ENCODE measurements around the gene ZNG1C.
"Not testable (repeated sequence)": the region's sequence is repeated elsewhere in the genome, so short reads cannot be mapped to it uniquely, and the experiment has no call there.

The ZNG1C gene

GRCh38 chr9:68338000-68338399, 96.2 kb downstream of the ZNG1C start:
- H3K27ac ChIP-seq (ENCODE audit: low read depth, low read length); H3K79me1 ChIP-seq (ENCODE audit: low read length); H4K12ac ChIP-seq (ENCODE audit: low read depth, low read length); H3K4me3 ChIP-seq (ENCODE audit: low read depth, low read length); H2AK5ac ChIP-seq (ENCODE audit: low read length); H3K23ac ChIP-seq (ENCODE audit: low read length); H2BK12ac ChIP-seq (ENCODE audit: low read length); H3K79me2 ChIP-seq (ENCODE audit: control insufficient read depth, insufficient read depth, low read length, poor library complexity); H3K18ac ChIP-seq (ENCODE audit: low read length); H4K91ac ChIP-seq (ENCODE audit: low read depth, low read length); H3K27me3 ChIP-seq (ENCODE audit: insufficient read depth, low read length); H3K9ac ChIP-seq (ENCODE audit: low read length); H2BK120ac ChIP-seq (ENCODE audit: insufficient read depth, low read length, poor library complexity); H2AFZ ChIP-seq (ENCODE audit: insufficient read depth, low read length, poor library complexity); H3K4me2 ChIP-seq (ENCODE audit: low read length); H3K4ac ChIP-seq (ENCODE audit: low read depth, low read length); H3K4me1 ChIP-seq (ENCODE audit: control insufficient read depth in 1 of 2, insufficient read depth in 2 of 2, low read length in 2 of 2); H4K8ac ChIP-seq (ENCODE audit: low read depth, low read length); H3K14ac ChIP-seq (ENCODE audit: low read length); H3K36me3 ChIP-seq (ENCODE audit: control insufficient read depth in 1 of 2, insufficient read depth in 2 of 2, low read length in 2 of 2); DNase-seq; H3K9me3 ChIP-seq (ENCODE audit: insufficient read depth, low read depth, low read length); H2BK5ac ChIP-seq (ENCODE audit: low read depth, low read length, poor library complexity): not testable (repeated sequence)
- WGBS (ENCODE audit: extremely low coverage, insufficient coverage, insufficient read length) = no CpG with 5 or more reads among the region's 7 CpGs

- H4K8ac ChIP-seq (ENCODE audit: low read depth, low read length); H2BK120ac ChIP-seq (ENCODE audit: insufficient read depth, low read length, poor library complexity); H3K23ac ChIP-seq (ENCODE audit: low read length); H3K4me2 ChIP-seq (ENCODE audit: low read length); DNase-seq; H2BK12ac ChIP-seq (ENCODE audit: low read length); H3K79me1 ChIP-seq (ENCODE audit: low read length); H2BK5ac ChIP-seq (ENCODE audit: low read depth, low read length, poor library complexity); H3K36me3 ChIP-seq (ENCODE audit: control insufficient read depth in 1 of 2, insufficient read depth in 2 of 2, low read length in 2 of 2); H4K12ac ChIP-seq (ENCODE audit: low read depth, low read length); H3K4ac ChIP-seq (ENCODE audit: low read depth, low read length); H3K9ac ChIP-seq (ENCODE audit: low read length); H2AK5ac ChIP-seq (ENCODE audit: low read length); H3K79me2 ChIP-seq (ENCODE audit: control insufficient read depth, insufficient read depth, low read length, poor library complexity); H4K91ac ChIP-seq (ENCODE audit: low read depth, low read length); H3K4me3 ChIP-seq (ENCODE audit: low read depth, low read length); H3K27ac ChIP-seq (ENCODE audit: low read depth, low read length); H3K9me3 ChIP-seq (ENCODE audit: insufficient read depth, low read depth, low read length); H3K27me3 ChIP-seq (ENCODE audit: insufficient read depth, low read length); H3K14ac ChIP-seq (ENCODE audit: low read length); H3K4me1 ChIP-seq (ENCODE audit: control insufficient read depth in 1 of 2, insufficient read depth in 2 of 2, low read length in 2 of 2); H3K18ac ChIP-seq (ENCODE audit: low read length); H2AFZ ChIP-seq (ENCODE audit: insufficient read depth, low read length, poor library complexity): not testable (repeated sequence)
- no CpG with 5 or more reads among the region's 10 CpGs for WGBS (ENCODE audit: extremely low coverage, insufficient coverage, insufficient read length)
Observed at GRCh38 chr9:68342265-68343025, 100.7 kb downstream of the ZNG1C start.

- H3K27me3 ChIP-seq (ENCODE audit: insufficient read depth, low read length); H3K4ac ChIP-seq (ENCODE audit: low read depth, low read length); H2BK12ac ChIP-seq (ENCODE audit: low read length); H3K27ac ChIP-seq (ENCODE audit: low read depth, low read length); H2AFZ ChIP-seq (ENCODE audit: insufficient read depth, low read length, poor library complexity); H3K79me2 ChIP-seq (ENCODE audit: control insufficient read depth, insufficient read depth, low read length, poor library complexity); H3K18ac ChIP-seq (ENCODE audit: low read length); H2BK5ac ChIP-seq (ENCODE audit: low read depth, low read length, poor library complexity); H3K4me3 ChIP-seq (ENCODE audit: low read depth, low read length); H4K12ac ChIP-seq (ENCODE audit: low read depth, low read length); H4K91ac ChIP-seq (ENCODE audit: low read depth, low read length); H3K23ac ChIP-seq (ENCODE audit: low read length); H2BK120ac ChIP-seq (ENCODE audit: insufficient read depth, low read length, poor library complexity); DNase-seq; H2AK5ac ChIP-seq (ENCODE audit: low read length); H3K14ac ChIP-seq (ENCODE audit: low read length); H3K4me1 ChIP-seq (ENCODE audit: control insufficient read depth in 1 of 2, insufficient read depth in 2 of 2, low read length in 2 of 2); H3K79me1 ChIP-seq (ENCODE audit: low read length); H3K4me2 ChIP-seq (ENCODE audit: low read length); H3K36me3 ChIP-seq (ENCODE audit: control insufficient read depth in 1 of 2, insufficient read depth in 2 of 2, low read length in 2 of 2); H4K8ac ChIP-seq (ENCODE audit: low read depth, low read length); H3K9me3 ChIP-seq (ENCODE audit: insufficient read depth, low read depth, low read length); H3K9ac ChIP-seq (ENCODE audit: low read length): not testable (repeated sequence)
- no CpG with 5 or more reads among the region's 4 CpGs for WGBS (ENCODE audit: extremely low coverage, insufficient coverage, insufficient read length)
Observed at GRCh38 chr9:68343242-68343641, 101.5 kb downstream of the ZNG1C start.

- H3K4me2 ChIP-seq (ENCODE audit: low read length); H3K4ac ChIP-seq (ENCODE audit: low read depth, low read length); H4K91ac ChIP-seq (ENCODE audit: low read depth, low read length); H3K79me2 ChIP-seq (ENCODE audit: control insufficient read depth, insufficient read depth, low read length, poor library complexity); H3K4me3 ChIP-seq (ENCODE audit: low read depth, low read length); H3K27me3 ChIP-seq (ENCODE audit: insufficient read depth, low read length); H3K18ac ChIP-seq (ENCODE audit: low read length); H2BK12ac ChIP-seq (ENCODE audit: low read length); H3K9me3 ChIP-seq (ENCODE audit: insufficient read depth, low read depth, low read length); H4K8ac ChIP-seq (ENCODE audit: low read depth, low read length); H2BK120ac ChIP-seq (ENCODE audit: insufficient read depth, low read length, poor library complexity); H4K12ac ChIP-seq (ENCODE audit: low read depth, low read length); H3K14ac ChIP-seq (ENCODE audit: low read length); H3K23ac ChIP-seq (ENCODE audit: low read length); H2AFZ ChIP-seq (ENCODE audit: insufficient read depth, low read length, poor library complexity); H2BK5ac ChIP-seq (ENCODE audit: low read depth, low read length, poor library complexity); DNase-seq; H3K36me3 ChIP-seq (ENCODE audit: control insufficient read depth in 1 of 2, insufficient read depth in 2 of 2, low read length in 2 of 2); H3K79me1 ChIP-seq (ENCODE audit: low read length); H3K4me1 ChIP-seq (ENCODE audit: control insufficient read depth in 1 of 2, insufficient read depth in 2 of 2, low read length in 2 of 2); H3K27ac ChIP-seq (ENCODE audit: low read depth, low read length); H2AK5ac ChIP-seq (ENCODE audit: low read length); H3K9ac ChIP-seq (ENCODE audit: low read length): not testable (repeated sequence)
- WGBS (ENCODE audit: extremely low coverage, insufficient coverage, insufficient read length) = no CpG with 5 or more reads among the region's 4 CpGs
Observed at GRCh38 chr9:68343992-68344391, 102.2 kb downstream of the ZNG1C start.
